COLO829 (cell line): ENCODE results near the gene KRT40.
"Not testable (repeated sequence)": the region's sequence is repeated elsewhere in the genome, so short reads cannot be mapped to it uniquely, and the experiment has no call there.

ENCODE experiments used
- DNase-seq: peaks from one replicate; pipeline ENCODE4 v3.0.0; 2012; ENCODE audit warnings: low spot score

KRT40 gene

GRCh38 chr17:40984226-40984625 lies at the start of gene KRT40:
Gene KRT40 (minus strand): TSS chr17:40984326. CDS start chr17:40984273, 53 bp downstream.
- DNase-seq: no peak

GRCh38 chr17:41029633-41030245 lies 45.6 kb upstream of the KRT40 start, which contains the start of gene KRTAP1-4:
Gene KRTAP1-4 (minus strand): TSS chr17:41030195. CDS start chr17:41030078, 117 bp downstream.
- DNase-seq: no peak

- no peak for DNase-seq
These were observed 42.8 kb upstream of the KRT40 start, which contains the start of gene KRTAP1-5 for GRCh38 chr17:41026715-41027471. Gene KRTAP1-5 (minus strand): TSS chr17:41027208. CDS start chr17:41027155, 53 bp downstream.

- no peak for DNase-seq
These were observed 40.6 kb upstream of the KRT40 start for GRCh38 chr17:41024697-41025096.

- DNase-seq: no peak
These were observed 36.2 kb upstream of the KRT40 start for GRCh38 chr17:41020336-41020735.

- DNase-seq: no peak
These were observed 35.3 kb upstream of the KRT40 start for GRCh38 chr17:41019415-41019814.

GRCh38 chr17:41018541-41018940 lies 34.4 kb upstream of the KRT40 start:
- DNase-seq: no peak

- DNase-seq: no peak
These were observed 32.6 kb upstream of the KRT40 start for GRCh38 chr17:41016578-41017215.

- DNase-seq: no peak
These were observed 31.3 kb upstream of the KRT40 start for GRCh38 chr17:41015454-41015853.

GRCh38 chr17:41013606-41014005 lies 29.5 kb upstream of the KRT40 start:
- no peak for DNase-seq

- no peak for DNase-seq
These were observed 29.1 kb upstream of the KRT40 start for GRCh38 chr17:41013181-41013580.

- DNase-seq: no peak
These were observed 28.4 kb upstream of the KRT40 start for GRCh38 chr17:41012326-41013120.

GRCh38 chr17:41010441-41010840 lies 26.3 kb upstream of the KRT40 start:
- no peak for DNase-seq

GRCh38 chr17:41009936-41010335 lies 25.8 kb upstream of the KRT40 start:
- no peak for DNase-seq

- no peak for DNase-seq
These were observed 25.2 kb upstream of the KRT40 start for GRCh38 chr17:41009301-41009760.

GRCh38 chr17:41008811-41009210 lies 24.7 kb upstream of the KRT40 start, which contains the start of gene KRTAP3-1:
Gene KRTAP3-1 (minus strand): TSS chr17:41009128. CDS start chr17:41009074, 54 bp downstream.
- DNase-seq: no peak

GRCh38 chr17:41004397-41004796 lies 20.3 kb upstream of the KRT40 start:
- DNase-seq: no peak

- no peak for DNase-seq
These were observed 19.8 kb upstream of the KRT40 start for GRCh38 chr17:41003926-41004325.

GRCh38 chr17:41002814-41003213 lies 18.7 kb upstream of the KRT40 start:
- peak; percentile 17 for DNase-seq

- no peak for DNase-seq
These were observed 17.7 kb upstream of the KRT40 start for GRCh38 chr17:41001795-41002194.

GRCh38 chr17:40999563-40999962 lies 15.4 kb upstream of the KRT40 start, which contains the start of gene KRTAP3-2:
Gene KRTAP3-2 (minus strand): TSS chr17:40999906. CDS start chr17:40999853, 53 bp downstream.
- not testable (repeated sequence) for DNase-seq

- DNase-seq: no peak
These were observed 13.2 kb upstream of the KRT40 start for GRCh38 chr17:40997361-40997760.
